NCI-H510A treated with DMSO at 0.1 percent for 48 hours (cell line): ENCODE data around the gene ZNF688.
A peak's percentile ranks its signal among the peaks of the same experiment; 100 is the strongest.
"Not testable (repeated sequence)": the region's sequence is repeated elsewhere in the genome, so short reads cannot be mapped to it uniquely, and the experiment has no call there.

ENCODE experiments used
- DNase-seq: peaks from one replicate; lab custom pipeline; 2025; lab: John Stamatoyannopoulos, UW

Gene ZNF688

DNA sequence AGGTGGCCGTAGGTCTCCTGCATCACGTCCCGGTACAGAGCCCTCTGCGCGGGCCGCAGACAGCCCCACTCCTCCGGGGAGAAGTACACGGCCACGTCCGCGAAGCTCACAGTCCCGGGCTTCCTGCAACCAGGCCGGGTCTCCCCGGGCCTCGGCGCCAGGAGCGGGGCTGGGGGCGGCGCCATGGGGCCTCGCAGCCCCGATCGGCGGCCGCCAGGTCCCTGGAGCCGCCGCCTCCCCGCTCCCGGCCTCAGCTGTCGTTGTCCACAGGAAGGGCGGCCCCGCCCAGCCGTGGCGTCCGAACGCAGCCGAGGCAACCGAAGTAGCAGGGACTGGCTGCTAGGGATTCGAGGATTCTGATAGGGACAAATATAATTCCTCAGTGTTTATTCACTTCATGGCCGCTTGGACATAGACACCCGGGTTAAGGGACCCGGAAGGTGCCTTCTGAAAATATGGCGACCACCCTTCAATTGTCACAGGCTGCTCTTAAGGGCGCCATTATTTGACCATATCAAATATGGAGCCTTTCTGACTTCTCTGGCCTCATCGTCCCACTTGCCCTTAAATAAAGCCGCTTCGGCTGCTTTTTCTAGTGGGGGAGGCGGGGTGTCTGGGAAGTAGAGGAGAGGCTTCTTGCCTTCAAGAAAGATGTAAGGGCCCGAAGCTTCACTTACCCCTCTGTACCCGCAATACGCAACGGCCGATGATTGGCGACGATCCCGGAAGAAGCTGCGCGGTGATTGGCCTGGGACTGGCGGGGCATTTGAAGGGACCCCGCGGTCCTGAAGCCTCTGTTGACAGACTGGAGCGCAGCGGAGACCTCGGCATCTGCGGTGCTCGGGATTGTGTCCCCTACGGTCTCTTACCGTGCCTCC is at the start of gene ZNF688:
TSS of gene ZNF688 (minus strand) at position 270 of the 878 bp plus-strand sequence. CDS start at position 185, 85 bp downstream.
- peak; percentile 99 for DNase-seq

DNA sequence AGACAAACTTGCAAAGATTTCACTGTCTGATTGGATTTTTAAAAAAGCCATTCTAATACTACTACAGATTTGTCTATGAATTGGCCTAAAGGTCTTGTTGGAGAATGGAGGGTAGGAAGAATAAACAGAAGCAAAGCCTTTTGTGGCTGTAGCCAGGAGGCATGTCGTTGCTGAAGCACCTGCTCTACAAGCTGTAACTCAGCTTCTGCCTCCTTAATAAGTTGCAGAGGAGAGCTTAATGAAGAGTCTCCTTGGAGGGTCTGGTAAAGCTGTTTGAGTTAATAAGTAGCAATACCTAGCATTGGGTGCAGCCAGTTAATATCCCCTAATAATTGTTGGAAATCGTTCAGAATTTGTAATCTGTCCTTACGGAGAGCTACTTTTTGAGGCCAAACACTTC is 48.7 kb upstream of the ZNF688 start:
- DNase-seq: no peak

DNA sequence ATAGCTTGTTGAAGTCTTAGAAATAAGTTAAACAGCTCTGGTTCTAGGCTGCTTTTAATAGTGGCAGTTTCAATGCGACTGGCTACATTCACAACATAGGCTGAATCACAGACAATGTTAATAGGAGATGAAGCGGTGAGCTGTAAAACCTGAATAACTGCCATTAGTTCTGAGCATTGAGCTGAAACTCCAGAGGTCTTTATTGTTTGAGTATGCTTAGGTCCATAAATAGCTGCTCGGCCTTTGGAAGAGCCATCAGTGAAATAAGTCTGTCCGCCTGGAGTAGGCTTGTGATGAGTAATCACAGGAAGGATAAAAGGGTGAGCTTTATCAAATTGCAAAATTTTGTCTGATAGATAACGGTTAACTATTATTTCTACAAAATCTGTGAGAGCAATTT is 48.1 kb upstream of the ZNF688 start:
- DNase-seq: no peak

DNA sequence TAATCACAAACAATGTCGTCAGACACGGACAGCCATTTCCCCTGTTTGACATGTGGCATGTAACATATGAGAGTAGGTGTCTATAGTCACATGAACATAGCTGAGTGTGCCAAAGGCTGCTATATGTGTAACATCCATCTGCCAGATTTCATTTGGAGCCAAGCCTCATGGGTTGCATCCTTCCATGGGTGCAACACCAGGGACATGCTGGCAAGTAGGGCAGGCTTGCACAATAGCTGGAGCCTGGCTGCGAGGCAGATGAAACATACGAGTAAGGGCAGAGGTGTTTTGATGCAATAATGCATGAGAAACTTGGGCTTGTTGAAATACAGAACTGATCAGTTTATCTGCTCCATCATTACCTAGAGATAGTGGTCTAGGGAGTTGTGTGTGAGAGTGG is 47.7 kb upstream of the ZNF688 start:
- no peak for DNase-seq

DNA sequence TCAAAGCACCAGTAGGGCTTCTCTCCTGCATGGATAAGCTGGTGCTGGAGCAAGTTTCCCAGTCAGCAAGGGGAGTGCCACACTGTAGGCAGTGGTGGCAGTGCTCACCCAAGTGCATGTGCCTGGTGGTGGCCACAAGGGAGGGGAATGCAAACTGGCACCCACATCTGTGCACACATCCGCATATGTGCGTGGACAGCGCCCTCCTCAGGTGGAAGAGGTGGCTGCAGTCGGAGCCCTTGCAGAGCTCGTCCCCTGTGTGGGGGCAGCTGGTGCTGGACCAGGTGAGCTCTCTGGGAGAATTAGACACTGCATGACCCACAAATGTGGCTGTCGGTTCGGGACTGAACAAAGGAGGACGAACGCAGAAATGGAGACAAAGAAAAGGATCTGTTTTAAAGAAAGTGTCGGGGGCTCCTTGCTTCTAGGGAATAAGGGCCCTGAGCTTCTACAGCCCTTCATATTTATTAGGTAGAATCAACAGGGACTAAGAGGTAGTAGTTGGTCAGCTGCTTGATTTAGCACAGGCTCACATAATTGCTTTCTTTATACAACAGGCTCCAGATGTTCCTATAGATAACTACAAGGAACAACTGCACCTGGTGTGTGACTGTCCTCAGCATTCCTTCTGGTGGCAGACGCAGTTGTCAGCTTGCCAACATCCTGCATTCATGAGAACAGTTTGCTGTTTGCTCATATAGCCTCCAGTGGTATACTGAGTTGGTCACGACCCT is 44.0 kb upstream of the ZNF688 start:
- DNase-seq: peak; percentile 49

DNA sequence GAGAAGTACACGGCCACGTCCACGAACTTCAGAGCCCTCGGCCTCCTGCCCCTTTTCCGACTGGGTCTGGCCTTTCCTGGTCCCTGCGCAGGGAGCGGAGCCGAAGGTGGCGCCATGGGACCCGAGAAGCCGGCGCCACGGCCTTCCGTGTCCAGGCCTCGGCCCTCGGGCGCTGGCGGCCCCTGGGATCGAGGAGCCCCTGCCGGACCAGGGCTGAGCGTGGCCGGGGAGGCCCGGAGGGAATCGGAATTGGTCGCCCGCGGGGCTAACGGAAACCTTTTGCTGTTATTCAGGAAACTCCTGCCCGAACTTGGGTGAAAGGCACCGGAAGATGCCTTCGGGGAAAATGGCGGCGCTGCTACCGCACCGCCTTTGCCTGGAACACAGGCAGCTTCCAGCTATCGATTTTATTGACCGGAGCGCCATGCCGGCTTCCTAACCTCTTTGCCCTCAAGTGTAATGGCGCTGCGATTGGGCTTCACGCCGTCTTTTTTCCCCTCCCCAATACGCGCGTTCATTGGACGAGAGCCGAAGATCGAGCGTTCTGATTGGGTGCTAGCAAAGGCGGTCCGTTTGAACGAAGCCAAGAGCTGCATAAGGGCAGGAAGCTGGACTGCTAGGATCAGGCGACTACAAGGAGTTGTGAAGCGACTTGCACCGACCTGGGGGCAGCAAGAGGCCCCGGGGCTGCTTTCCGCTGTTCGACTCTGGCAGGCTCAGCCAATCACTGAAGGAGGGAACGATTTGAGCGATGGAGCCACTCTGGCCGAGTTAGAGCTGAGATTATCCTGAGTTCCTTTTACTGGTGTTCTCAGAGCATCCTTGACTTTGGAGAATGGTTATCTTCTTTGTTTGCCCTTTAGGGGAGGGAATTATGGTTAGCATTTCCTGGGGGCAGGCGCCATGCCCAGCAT is 38.7 kb upstream of the ZNF688 start, which contains the start of gene ZNF689:
TSS of gene ZNF689 (minus strand) at position 464 of the 914 bp plus-strand sequence. CDS start at position 116, 348 bp downstream.
- peak; percentile 99 for DNase-seq

DNA sequence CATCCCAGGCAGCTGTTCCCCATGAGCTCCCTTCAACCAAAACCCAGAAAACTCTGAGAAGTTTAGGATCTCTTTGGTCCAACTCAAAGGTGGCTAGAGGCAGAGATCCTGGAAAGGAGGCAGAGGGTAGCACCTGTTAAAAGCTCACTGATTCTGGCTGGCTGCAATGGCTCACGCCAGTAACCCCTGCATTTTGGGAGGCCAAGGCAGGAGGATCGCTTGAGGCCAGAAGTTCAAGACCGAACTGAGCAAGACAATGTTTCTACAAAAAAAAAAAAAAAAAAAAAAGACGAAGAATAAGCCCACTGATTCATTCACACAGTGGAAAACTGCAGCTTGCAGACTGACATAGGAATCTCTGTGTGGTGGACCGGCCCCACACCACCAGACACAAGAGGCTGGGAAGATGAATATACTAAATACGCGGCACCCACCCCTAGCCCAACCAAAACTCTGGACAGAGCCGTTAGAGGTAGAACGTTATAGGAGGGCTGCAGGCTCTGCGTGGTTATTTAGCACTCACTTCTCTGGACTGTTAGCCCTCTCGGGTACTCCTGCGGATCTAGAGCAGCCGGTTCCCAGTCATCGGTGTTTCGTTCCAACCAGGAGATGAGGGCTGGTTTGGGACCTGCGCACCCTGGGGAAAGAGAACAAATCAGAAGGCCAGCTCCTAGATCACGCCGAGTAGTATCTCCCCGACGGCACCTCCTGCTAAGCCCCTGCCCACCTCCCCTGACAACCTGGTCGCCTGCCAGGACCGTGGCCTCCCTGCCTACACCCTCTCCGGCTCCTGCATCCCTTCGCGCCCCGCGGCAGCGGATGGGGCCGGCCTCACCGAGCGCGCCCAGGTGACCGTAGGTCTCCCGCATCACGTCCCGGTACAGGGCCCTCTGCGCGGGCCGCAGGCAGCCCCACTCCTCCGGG is 37.8 kb upstream of the ZNF688 start:
- peak; percentile 45 for DNase-seq

DNA sequence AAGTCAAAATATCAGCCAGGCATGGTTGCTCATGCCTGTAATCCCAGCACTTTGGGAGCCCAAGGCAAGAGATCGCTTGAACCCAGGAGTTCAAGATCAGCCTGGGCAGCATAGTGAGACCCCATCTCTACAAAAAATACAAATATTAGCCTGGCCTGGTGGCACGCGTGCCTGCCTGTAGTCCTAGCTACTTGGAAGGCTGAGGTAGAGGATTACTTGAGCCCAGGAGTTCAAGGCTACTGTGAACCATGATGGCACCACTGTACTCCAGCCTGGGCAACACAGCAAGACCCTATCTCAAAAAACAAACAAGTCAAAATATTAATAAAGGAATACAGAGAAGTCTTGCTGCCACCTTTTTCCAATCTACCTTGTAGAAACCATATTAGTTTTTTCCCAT is 34.5 kb upstream of the ZNF688 start:
- DNase-seq: no peak

DNA sequence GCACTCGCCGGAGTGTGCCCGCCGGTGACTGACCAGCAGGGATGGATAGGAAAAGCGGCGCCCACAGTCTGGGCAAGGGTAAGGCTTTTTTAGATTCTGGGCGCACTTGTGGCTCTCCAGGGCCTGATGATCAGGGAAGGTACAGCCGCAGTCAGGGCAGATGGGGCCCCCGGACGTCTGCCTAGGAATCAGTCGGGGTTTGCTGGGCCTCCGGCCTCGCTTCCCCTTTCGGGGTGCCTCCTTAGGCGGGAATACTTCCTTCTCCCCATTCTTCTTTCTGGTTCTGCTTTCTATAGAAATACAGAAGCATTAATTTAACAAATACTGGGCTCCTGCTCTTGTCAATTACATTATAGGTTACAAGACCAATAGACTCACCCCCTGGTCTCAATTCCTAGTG is 33.6 kb upstream of the ZNF688 start:
- DNase-seq: no peak

DNA sequence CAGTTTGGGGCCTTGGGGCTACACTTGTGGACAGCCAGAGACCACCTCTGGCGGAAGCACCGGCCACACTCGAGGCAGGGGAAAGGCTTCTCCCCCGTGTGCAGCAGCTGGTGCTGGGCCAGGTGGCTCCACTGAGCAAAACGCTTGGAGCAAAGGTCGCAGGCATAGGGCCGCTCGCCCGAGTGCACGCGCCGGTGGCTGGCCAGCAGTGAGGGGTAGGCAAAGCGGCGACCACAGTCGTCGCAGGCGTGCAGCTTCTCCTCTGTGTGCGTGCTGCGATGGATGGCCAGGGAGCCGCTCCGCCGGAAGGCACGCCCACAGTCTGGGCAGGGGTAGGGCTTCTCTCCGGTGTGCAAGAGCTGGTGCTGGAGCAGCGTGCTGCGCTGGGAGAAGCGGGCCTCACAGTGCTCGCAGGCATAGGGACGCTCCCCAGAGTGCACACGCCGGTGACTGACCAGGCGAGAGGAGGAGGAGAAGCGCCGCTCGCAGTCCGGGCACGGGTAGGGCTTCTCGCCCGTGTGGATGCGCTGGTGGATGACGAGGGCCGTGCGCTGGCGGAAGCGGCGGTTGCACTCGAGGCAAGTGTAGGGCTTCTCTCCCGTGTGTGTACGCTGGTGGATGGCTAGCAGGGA is 32.9 kb upstream of the ZNF688 start:
- no peak for DNase-seq

DNA sequence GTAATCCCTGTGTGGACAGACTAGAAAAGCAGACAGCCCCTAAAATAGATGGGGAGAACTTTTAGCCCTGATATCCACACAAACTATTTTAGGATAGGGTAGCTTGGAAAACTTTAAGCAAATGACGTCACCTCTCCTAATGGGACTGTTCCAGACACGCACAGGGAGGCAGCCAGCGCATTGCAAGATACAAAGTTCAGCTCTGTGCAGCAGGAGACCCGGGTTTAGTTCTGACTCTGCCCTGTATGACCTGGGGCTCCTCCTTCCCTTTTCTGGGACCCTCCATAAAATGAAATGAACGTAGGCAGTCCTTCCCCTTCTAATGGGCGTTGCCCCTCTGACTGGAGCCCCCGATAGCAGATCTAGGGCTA is 32.4 kb upstream of the ZNF688 start:
- no peak for DNase-seq

DNA sequence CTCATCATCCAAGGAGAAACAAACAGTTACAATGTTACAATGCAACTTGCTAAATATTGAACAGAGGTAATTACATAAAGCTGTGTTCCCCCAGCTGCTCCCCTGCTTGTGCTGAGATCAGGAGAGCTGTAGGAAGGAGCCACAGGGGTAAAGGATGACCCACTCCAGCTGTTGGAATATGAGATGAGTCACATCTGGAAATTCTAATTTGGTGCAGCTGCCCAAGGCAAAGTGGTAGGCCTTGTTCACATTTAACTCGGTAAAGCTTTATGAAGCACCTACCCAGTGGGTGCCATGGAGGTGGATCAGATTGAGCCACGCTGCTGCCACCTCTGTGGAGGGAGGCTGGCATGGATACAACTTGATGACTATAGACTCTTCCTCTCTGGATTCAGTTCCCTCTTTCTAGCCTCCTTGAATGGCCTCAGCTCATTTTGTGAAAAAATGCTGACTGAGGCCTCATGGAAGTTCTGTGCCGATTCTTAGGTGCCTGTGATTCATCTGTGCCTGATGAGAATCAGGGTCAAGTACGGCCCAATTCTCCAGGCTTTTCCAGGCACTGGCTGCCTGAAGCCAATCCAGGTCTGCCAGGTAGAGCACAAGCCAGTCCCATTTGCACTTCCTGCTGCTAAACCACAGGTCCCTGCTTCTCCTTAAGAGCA is 31.2 kb upstream of the ZNF688 start:
- no peak for DNase-seq

DNA sequence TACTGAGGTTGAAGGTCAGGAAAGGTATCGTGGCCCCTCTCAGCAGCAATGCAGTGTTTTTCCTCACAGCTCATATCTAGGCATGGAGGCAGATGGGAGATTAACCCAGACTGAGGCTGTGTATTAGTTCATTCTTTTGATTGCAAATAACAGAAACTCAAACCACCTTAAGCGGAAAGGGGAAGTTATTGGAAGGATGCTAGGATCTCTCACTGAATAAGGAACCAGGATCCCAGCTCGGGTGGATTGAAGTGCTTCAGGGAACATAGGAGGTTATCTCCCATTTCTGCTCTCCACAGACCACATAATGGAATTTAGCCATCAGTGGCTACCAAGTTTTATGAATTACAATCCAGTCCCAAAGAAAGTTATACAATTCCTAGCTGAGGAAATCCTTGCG is 30.5 kb upstream of the ZNF688 start:
- DNase-seq: no peak

DNA sequence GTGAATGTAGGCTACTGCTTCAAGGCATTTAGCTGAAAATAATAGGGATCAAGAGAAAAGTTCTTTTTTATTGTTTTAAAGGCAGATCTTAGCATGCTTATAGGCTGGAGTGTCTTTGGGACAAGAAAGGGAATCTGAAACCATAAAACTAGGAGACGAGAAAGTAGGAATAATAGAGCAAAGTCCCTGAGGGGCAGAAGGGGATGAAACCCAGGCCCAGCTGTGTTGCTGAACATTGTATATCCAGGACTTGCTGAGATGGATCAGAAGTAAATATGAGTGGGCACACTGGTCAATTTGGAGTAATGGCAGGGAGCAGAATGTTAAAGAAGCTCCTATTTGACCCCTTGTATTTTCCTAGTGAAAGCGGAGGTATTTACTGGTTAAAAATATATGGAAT is 29.4 kb upstream of the ZNF688 start:
- no peak for DNase-seq

DNA sequence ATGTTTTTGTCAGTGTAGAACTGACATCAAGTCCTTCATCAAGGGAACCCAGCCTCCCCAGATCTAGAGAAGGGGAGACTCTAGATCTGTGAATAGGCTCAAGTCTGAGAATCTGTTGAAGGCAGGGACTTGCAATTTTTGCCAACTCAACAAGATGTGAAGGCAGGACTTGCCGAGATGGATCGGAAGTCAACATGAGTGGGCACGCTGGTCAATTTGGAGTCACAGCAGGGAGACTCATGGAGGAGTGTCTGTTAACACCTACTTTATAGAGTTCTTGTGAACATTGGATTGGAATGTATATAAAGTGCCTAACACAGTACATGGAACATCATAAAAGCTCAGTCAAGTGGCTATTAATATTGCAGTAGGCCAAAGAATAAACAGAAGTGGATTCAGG is 28.7 kb upstream of the ZNF688 start:
- DNase-seq: peak; percentile 85

DNA sequence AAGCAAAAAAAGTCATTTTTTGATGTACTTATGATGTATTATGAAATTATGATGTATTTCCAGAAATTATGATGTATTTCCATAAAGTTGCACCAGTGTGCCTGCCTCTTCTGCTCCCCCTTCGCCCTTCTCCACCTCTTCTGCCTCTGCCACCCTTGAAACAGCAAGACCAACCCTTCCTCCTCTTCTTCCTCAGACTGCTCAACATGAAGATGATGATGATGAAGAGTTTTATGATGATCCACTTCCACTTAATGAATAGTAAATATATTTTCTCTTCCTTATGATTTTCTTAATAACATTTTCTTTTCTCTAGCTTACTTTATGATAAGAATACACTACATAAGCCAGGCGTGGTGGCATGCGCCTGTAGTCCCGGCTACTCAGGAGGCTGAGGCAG is 21.4 kb upstream of the ZNF688 start:
- DNase-seq: no peak

DNA sequence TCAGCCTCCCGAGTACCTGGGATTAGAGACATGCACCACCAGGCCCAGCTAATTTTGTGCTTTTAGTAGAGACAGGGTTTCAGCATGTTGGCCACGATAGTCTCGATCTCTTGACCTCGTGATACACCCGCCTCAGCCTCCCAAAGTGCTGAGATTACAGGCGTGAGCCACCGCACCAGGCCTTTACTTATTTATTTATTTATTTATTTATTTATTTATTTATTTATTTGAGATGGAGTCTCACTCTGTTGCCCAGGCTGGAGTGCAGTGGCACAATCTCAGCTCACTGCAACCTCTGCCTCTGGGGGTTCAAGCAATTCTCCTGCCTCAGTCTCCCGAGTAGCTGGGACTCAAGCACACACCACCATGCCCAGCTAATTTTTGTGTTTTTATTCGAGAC is 19.4 kb upstream of the ZNF688 start:
- DNase-seq: not testable (repeated sequence)

DNA sequence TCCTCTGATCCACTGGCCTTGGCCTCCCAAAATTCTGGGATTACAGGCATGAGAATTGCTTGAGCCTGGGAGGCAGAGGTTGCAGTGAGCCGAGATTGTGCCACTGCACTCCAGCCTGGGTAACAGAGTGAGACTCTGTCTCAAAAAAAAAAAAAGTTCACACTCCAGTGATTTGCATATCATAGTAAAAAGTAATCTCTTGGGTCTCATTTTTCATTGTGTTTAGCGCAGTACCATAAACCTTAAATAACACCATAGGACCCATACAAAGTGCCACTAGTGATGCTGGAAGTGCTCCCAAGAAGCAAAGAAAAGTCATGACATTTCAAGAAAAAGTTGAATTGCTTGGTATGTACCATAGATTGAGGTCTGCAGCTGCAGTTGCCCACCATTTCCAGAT is 18.1 kb upstream of the ZNF688 start:
- not testable (repeated sequence) for DNase-seq

DNA sequence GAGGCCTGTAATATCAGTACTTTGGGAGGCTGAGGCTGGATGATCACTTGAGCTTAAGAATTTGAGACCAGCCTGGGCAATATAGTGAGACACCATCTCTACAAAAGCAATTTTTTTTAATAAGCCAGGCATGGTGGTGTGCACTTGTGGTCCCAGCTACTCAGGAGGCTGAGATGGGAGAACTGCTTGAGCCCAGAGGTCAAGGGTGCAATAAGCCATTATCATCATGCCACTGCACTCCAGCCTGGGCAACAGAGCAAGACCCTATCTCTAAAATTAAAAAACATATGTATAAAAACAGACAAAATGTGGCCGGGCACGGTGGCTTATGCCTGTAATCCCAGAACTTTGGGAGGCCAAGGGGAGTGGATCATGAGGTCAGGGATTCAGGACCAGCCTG is 17.1 kb upstream of the ZNF688 start:
- DNase-seq: no peak
